HepG2 (cell line): ENCODE data around the gene RAD23A. TPM values are rescaled to one million over a fixed set of nuclear protein-coding genes. Genes with fewer than 3 reads are reported as not detected.
A peak's percentile ranks its signal among the peaks of the same experiment; 100 is the strongest.

Source experiments
- BORCS8-MEF2B ChIP-seq: sonication (generic); formaldehyde crosslinking; IDR thresholded peaks from 2 replicates; pipeline ENCODE4 v1.8.0; 2022; ENCODE audit warnings: mild to moderate bottlenecking, missing genetic modification reagents
- CBX1 ChIP-seq: IDR thresholded peaks from one replicate; pipeline ENCODE4 v1.6.1; 2016; ENCODE audit warnings: antibody characterized with exemption, low read depth
- CENPT ChIP-seq: sonication (generic); formaldehyde crosslinking; IDR thresholded peaks from 2 replicates; pipeline ENCODE4 v1.8.0; 2022; ENCODE audit warnings: low read depth, mild to moderate bottlenecking, moderate library complexity, missing genetic modification reagents
- MLLT10 ChIP-seq: sonication (generic); formaldehyde crosslinking; IDR thresholded peaks from 2 replicates; pipeline ENCODE4 v1.4.0; 2020; ENCODE audit warnings: missing genetic modification reagents
- NBN ChIP-seq: fragments of 450-650 bp; conservative IDR thresholded peaks from 2 replicates; pipeline ENCODE4 v1.6.1; 2017
- NCOR1 ChIP-seq: fragments of 200-600 bp; sonication (generic); IDR thresholded peaks from 2 replicates; pipeline ENCODE4 v1.7.0; 2017; ENCODE audit warnings: antibody characterized with exemption, low read length, borderline replicate concordance
- NFKB2 ChIP-seq: sonication (generic); formaldehyde crosslinking; IDR thresholded peaks from 2 replicates; pipeline ENCODE4 v1.4.0; 2020; ENCODE audit warnings: missing genetic modification reagents, borderline replicate concordance
- SP4 ChIP-seq: sonication (generic); formaldehyde crosslinking; IDR thresholded peaks from 2 replicates; pipeline ENCODE4 v1.8.1; 2023; ENCODE audit warnings: mild to moderate bottlenecking, missing genetic modification reagents
- TEAD3 ChIP-seq: optimal IDR thresholded peaks from 2 replicates; pipeline ENCODE3; 2016; ENCODE audit warnings: borderline replicate concordance
- ZFP41 ChIP-seq: sonication (generic); formaldehyde crosslinking; IDR thresholded peaks from 2 replicates; pipeline ENCODE4 v1.4.0; 2020; ENCODE audit warnings: mild to moderate bottlenecking, missing genetic modification reagents, borderline replicate concordance
- ZNF335 ChIP-seq: sonication (generic); formaldehyde crosslinking; IDR thresholded peaks from 2 replicates; pipeline ENCODE4 v1.4.0; 2020; ENCODE audit warnings: missing genetic modification reagents
- ZNF446 ChIP-seq: sonication (generic); formaldehyde crosslinking; IDR thresholded peaks from 2 replicates; pipeline ENCODE4 v1.5.0; 2020; ENCODE audit warnings: mild to moderate bottlenecking, missing genetic modification reagents
- ZNF737 ChIP-seq: sonication (generic); formaldehyde crosslinking; IDR thresholded peaks from 2 replicates; pipeline ENCODE4 v1.5.0; 2020; ENCODE audit warnings: missing genetic modification reagents, mild to moderate bottlenecking, borderline replicate concordance
- polyA plus RNA-seq, 8 experiments: library from polyadenylated mRNA; depleted of rRNA in 3 of 8; stranded (reverse) in 7 of 8; unstranded in 1 of 8; fragments of >200 nt; fragmentation: Illumina TruSeq in 4 of 8; extraction: Trizol in 4 of 8; gene quantifications; 2 replicates each; pipeline versions ENCODE4 v1.2.1 to v1.2.3, GENCODE V29; 2011 to 2016; ENCODE audit warnings: low read depth in 4 of 8, missing spikeins in 1 of 8, mixed read lengths in 1 of 8; ENCODE audit not compliant: insufficient read depth in 1 of 8
- total RNA-seq, 5 experiments: library from RNA; depleted of rRNA; stranded (reverse); fragments of >200 nt; fragmentation: Illumina TruSeq; extraction: Trizol; gene quantifications; 2 replicates each; pipeline ENCODE4 v1.2.3, GENCODE V29; 2016; ENCODE audit warnings: low read depth in 1 of 5
- TF ChIP-seq, protein P1 (sequence below): sonication (generic); formaldehyde crosslinking; IDR thresholded peaks from 2 replicates; pipeline ENCODE4 v1.4.0; 2020; ENCODE audit warnings: mild to moderate bottlenecking, missing genetic modification reagents
- TF ChIP-seq, protein P2 (sequence below): sonication (generic); formaldehyde crosslinking; conservative IDR thresholded peaks from 2 replicates; pipeline ENCODE4 v1.4.0; 2020; ENCODE audit warnings: missing genetic modification reagents
- TF ChIP-seq, protein P3 (sequence below): sonication (generic); formaldehyde crosslinking; IDR thresholded peaks from 2 replicates; pipeline ENCODE4 v1.5.0; 2020; ENCODE audit warnings: mild to moderate bottlenecking, low read depth, missing genetic modification reagents, borderline replicate concordance
- TF ChIP-seq, protein P4 (sequence below): sonication (generic); formaldehyde crosslinking; IDR thresholded peaks from 2 replicates; pipeline ENCODE4 v1.5.0; 2020; ENCODE audit warnings: mild to moderate bottlenecking, missing genetic modification reagents
- TF ChIP-seq, protein P5 (sequence below): sonication (generic); formaldehyde crosslinking; IDR thresholded peaks from 2 replicates; pipeline ENCODE4 v1.4.0; 2020; ENCODE audit warnings: mild to moderate bottlenecking, missing genetic modification reagents, borderline replicate concordance
- TF ChIP-seq, protein P6 (sequence below): IDR thresholded peaks from 2 replicates; pipeline ENCODE4 v1.6.1; 2018; ENCODE audit warnings: missing genetic modification reagents

RAD23A gene
- total and polyA plus RNA-seq, 2 of the 13 experiments (the other 11 are each of a cell fraction or from before 2014, with no cell fraction given), result 42.5 to 54.2 TPM

DNA sequence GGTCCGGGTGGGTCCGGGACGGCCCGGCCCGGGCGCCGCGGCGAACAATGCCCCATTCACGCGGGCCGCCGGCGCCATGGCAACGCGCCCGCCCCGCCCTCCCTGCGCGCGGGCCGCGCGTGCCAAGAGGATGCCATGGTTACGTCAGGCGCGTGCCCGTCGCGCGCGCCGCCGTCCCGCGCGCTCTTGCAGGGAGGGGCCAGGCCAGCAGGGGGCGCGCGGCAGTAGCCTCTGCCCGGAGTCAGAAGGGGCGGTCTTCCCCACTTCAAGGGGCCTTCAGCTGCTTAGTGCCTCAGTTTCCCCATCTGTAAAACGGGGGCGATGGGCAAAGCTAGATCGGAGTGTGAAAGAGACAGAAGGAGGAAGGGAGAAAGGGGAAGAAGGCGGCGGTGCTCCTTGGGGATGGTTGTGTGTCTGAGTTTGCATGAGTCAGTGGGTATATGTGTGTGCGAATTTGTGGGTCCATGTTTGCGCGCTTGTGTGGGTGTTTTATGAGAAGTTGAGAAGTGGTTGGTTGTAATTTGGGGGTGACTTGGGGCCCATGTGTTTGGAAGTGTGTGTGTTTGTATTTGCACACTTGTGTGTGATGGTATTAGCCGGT lies 38.0 kb downstream of the RAD23A start (continued):
- no peak for TF ChIP-seq NCOR1
- no peak for TF ChIP-seq ZNF737 (CRISPR knock-in tag)
- TF ChIP-seq, protein P1, sequence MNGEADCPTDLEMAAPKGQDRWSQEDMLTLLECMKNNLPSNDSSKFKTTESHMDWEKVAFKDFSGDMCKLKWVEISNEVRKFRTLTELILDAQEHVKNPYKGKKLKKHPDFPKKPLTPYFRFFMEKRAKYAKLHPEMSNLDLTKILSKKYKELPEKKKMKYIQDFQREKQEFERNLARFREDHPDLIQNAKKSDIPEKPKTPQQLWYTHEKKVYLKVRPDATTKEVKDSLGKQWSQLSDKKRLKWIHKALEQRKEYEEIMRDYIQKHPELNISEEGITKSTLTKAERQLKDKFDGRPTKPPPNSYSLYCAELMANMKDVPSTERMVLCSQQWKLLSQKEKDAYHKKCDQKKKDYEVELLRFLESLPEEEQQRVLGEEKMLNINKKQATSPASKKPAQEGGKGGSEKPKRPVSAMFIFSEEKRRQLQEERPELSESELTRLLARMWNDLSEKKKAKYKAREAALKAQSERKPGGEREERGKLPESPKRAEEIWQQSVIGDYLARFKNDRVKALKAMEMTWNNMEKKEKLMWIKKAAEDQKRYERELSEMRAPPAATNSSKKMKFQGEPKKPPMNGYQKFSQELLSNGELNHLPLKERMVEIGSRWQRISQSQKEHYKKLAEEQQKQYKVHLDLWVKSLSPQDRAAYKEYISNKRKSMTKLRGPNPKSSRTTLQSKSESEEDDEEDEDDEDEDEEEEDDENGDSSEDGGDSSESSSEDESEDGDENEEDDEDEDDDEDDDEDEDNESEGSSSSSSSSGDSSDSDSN (CRISPR knock-in tag), result no peak
- TF ChIP-seq, protein P2, sequence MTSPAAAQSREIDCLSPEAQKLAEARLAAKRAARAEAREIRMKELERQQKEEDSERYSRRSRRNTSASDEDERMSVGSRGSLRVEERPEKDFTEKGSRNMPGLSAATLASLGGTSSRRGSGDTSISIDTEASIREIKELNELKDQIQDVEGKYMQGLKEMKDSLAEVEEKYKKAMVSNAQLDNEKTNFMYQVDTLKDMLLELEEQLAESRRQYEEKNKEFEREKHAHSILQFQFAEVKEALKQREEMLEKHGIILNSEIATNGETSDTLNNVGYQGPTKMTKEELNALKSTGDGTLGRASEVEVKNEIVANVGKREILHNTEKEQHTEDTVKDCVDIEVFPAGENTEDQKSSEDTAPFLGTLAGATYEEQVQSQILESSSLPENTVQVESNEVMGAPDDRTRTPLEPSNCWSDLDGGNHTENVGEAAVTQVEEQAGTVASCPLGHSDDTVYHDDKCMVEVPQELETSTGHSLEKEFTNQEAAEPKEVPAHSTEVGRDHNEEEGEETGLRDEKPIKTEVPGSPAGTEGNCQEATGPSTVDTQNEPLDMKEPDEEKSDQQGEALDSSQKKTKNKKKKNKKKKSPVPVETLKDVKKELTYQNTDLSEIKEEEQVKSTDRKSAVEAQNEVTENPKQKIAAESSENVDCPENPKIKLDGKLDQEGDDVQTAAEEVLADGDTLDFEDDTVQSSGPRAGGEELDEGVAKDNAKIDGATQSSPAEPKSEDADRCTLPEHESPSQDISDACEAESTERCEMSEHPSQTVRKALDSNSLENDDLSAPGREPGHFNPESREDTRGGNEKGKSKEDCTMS (CRISPR knock-in tag), result no peak
- peak; percentile 67; the same call in 1 of the 2 replicates for TF ChIP-seq BORCS8-MEF2B (CRISPR knock-in tag)
- TF ChIP-seq MLLT10 (CRISPR knock-in tag), result no peak
- no peak for TF ChIP-seq ZNF335 (CRISPR knock-in tag)
- TF ChIP-seq TEAD3 (CRISPR knock-in tag), result peak; percentile 83
- 0 out of 2 replicates have a peak, but pooled peaks have one; percentile 7 for TF ChIP-seq NFKB2
- TF ChIP-seq CBX1, result no peak
- no peak for TF ChIP-seq ZNF446
- no peak for TF ChIP-seq ZFP41 (CRISPR knock-in tag)
- TF ChIP-seq, protein P3, sequence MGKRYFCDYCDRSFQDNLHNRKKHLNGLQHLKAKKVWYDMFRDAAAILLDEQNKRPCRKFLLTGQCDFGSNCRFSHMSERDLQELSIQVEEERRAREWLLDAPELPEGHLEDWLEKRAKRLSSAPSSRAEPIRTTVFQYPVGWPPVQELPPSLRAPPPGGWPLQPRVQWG (CRISPR knock-in tag), result no peak
- TF ChIP-seq, protein P4, sequence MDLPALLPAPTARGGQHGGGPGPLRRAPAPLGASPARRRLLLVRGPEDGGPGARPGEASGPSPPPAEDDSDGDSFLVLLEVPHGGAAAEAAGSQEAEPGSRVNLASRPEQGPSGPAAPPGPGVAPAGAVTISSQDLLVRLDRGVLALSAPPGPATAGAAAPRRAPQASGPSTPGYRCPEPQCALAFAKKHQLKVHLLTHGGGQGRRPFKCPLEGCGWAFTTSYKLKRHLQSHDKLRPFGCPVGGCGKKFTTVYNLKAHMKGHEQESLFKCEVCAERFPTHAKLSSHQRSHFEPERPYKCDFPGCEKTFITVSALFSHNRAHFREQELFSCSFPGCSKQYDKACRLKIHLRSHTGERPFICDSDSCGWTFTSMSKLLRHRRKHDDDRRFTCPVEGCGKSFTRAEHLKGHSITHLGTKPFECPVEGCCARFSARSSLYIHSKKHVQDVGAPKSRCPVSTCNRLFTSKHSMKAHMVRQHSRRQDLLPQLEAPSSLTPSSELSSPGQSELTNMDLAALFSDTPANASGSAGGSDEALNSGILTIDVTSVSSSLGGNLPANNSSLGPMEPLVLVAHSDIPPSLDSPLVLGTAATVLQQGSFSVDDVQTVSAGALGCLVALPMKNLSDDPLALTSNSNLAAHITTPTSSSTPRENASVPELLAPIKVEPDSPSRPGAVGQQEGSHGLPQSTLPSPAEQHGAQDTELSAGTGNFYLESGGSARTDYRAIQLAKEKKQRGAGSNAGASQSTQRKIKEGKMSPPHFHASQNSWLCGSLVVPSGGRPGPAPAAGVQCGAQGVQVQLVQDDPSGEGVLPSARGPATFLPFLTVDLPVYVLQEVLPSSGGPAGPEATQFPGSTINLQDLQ (CRISPR knock-in tag), result no peak
- peak; percentile 17; the same call in 1 of the 2 replicates for TF ChIP-seq SP4 (CRISPR knock-in tag)
- TF ChIP-seq, protein P5, sequence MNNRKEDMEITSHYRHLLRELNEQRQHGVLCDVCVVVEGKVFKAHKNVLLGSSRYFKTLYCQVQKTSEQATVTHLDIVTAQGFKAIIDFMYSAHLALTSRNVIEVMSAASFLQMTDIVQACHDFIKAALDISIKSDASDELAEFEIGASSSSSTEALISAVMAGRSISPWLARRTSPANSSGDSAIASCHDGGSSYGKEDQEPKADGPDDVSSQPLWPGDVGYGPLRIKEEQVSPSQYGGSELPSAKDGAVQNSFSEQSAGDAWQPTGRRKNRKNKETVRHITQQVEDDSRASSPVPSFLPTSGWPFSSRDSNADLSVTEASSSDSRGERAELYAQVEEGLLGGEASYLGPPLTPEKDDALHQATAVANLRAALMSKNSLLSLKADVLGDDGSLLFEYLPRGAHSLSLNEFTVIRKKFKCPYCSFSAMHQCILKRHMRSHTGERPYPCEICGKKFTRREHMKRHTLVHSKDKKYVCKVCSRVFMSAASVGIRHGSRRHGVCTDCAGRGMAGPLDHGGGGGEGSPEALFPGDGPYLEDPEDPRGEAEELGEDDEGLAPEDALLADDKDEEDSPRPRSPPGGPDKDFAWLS (CRISPR knock-in tag), result no peak
- TF ChIP-seq, protein P6, sequence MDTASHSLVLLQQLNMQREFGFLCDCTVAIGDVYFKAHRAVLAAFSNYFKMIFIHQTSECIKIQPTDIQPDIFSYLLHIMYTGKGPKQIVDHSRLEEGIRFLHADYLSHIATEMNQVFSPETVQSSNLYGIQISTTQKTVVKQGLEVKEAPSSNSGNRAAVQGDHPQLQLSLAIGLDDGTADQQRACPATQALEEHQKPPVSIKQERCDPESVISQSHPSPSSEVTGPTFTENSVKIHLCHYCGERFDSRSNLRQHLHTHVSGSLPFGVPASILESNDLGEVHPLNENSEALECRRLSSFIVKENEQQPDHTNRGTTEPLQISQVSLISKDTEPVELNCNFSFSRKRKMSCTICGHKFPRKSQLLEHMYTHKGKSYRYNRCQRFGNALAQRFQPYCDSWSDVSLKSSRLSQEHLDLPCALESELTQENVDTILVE (CRISPR knock-in tag), result peak; percentile 58; the same call in 1 of the 2 replicates
- TF ChIP-seq NBN, result no peak
- no peak for TF ChIP-seq CENPT (CRISPR knock-in tag)
